NCI-H2107 (cell line): ENCODE data around the gene TCP11X2.
A peak's percentile ranks its signal among the peaks of the same experiment; 100 is the strongest.
"Not testable (repeated sequence)": the region's sequence is repeated elsewhere in the genome, so short reads cannot be mapped to it uniquely, and the experiment has no call there.

Source experiments
- DNase-seq: peaks from one replicate; lab custom pipeline; 2025; lab: John Stamatoyannopoulos, UW

Gene TCP11X2

DNA sequence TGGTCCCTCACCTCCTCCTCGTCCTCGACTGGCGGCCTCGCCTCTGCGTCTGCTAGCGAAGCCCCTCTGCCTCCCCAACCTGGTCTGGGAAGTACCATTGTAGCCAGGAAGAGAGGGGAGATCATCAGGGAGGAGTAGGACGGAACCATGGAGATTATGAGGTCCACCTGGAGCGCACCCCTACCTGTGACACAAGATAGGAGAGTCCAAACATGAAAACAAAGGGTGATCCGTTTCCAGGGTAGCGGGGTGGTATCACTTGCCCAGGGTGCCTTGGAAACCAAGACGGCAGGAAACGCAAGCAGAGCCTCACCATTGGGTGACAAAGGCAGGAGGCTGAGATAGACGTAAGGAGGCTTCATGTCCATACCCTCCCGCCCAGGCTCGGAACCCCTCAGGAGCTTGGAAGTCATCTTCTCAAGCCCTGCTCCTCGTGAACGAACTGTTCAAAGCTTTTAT is at the start of gene TCP11X2:
TCP11X2 (minus strand) TSS at position 51 of the 459 bp plus-strand sequence.
- not testable (repeated sequence) for DNase-seq

DNA sequence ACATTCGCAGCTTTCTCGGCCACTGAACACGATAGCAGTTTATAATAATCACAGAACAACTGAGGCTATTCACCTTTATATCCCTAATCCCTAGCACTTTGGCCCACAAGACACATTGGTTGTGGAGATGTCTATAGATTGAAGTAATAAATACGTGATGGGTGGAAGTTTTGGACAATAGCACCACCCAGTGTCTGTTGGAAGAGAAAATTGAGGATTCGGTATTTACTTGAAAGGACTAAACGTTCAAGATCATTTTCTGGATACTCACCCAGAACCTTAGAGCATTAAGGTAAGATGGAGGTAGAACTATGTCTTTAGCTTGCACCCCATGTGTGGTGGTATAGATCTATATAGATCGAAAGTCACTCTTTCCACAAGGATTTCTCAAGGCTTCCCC is 45.7 kb upstream of the TCP11X2 start:
- no peak for DNase-seq

DNA sequence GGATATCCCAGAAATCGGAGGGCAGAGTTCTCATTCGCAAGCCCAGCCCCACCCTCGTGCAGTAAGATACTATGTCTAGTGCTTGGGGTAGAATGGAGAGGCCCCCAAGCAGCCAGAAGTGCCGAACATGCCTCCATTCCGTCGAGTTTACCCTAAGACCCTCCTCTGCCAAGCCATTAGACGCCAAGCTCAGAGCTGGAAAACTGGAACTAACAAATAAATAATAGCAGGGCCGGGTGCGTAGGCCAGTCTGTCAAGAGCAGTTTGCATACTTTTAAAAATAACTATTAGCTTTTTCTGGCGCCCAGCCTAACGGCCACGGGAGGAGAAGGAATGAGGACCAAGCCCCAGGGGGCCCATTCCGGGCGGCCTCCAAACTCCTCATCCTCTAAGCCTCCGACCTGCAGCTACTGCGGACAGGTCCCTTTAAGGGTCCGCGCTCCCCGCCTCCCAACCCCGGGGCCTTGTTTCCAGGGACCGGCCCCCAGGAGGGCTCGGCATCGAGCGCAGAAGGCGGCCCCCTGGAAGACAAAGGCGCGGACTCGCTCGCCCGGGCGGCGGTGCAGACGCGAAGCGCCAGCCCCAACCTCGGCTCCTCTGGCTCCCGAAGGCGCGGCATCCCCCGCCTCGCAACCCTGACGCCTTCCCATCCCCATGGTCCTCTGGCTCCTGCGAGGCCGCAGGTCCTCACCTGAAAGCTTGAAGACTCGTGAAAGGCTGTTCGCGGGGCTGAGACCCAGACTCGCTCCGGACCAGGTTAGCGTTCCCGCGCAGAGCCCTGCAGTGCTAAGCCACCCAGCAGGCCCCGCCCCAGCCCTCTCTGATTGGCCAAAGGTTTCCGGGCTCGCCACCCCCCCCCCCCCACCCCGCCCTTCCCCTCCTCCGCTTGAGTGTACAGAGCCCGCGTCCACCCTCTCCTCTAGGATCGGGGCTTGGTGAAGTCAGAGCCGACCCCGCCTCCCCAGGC is 44.6 kb upstream of the TCP11X2 start, which contains the start of gene TMSB15A:
TMSB15A (minus strand) TSS at position 765 of the 967 bp plus-strand sequence.
- DNase-seq: peak; percentile 37

DNA sequence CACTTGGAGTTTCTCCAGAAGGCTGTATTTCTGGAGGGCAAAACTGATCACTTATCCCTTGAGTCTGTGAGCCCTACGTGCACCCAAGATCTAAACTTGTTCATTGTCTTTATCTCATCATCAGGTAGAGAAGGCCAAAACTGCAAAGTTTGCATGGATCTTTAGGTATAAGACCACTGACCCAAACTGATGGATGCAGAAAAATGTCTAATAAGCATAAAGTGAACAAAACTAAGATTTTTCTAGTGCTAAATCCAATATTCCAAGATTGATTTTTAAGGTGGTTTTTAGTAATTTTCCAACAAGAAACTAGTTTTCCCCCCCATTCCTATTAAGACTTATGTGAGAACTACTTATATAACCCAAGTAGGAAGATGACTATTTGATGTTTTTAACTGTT is 42.9 kb upstream of the TCP11X2 start:
- no peak for DNase-seq

DNA sequence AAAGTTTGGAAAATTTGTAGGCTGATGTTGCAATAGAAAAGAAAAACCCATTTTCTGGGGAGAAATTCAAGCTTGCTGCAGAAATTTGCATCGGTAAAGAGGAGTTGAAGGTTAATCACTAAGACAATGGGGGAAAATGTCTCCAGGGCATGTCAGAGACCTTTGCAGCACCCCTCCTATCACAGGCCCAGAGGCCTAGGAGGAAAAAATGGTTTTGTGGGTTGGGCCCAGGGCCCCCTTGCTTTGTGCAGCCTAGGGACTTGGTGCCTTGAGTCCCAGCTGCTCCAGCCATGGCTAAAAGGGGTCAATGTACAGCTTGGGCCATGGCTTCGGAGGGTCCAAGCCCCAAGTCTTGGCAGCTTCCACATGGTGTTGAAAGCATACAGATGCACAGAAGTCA is 27.1 kb upstream of the TCP11X2 start:
- no peak for DNase-seq

DNA sequence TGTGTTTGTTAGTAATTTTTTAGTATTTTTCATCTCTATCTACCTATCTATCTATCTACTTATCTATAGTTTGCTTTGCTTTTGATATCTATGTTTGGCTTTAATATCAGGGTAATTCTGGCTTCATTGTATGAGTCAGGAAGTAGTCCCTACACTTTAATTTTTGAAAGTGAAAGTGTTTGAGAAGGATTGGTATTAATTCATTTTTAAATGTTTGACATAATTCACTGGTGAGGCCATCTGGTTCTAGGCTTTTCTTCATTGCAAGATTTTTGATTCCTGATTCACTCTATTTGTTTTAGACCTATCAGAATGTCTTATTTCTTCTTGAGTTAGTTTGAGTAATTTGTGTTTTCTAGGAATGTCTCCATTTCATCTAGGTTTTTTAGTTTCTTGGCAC is 20.2 kb upstream of the TCP11X2 start:
- DNase-seq: no peak

DNA sequence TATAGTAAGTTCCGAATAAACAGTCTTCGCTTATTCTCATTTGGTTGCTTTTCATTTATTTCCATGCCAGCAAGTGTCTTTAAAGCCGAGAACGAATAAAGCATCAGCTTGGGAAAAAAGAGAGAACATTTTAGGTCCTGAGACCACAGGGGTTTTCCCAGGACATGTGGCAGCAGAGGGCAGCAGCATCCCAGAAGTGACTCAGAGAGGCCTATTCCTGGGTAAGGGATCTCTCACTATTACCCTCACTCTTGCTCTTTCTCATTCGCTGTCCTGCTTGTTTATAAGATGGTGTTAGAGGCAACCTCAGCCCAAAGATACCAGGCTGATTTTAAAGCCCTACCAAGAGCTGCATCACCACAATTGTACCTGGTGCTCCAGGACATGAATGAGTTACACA is 7.2 kb upstream of the TCP11X2 start:
- DNase-seq: not testable (repeated sequence)

DNA sequence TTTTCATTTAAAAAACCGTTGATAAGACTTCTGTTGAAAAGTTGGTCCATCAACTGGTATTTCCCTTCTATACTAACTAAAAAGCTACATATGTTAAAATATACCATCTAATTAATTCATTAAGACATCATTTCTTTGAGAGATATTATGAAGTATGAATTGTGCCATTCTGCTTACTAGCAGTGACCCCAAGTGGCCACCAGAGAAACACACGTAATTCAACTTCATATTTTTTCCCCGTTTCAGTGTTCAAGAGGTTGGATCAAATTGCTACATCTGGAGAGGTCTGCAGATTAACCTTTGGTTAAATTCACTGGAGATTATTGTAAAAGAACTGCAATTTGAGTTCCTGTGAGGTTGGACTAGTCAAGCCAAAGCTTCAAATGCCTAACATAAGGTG is 1.4 kb downstream of the TCP11X2 start:
- not testable (repeated sequence) for DNase-seq

DNA sequence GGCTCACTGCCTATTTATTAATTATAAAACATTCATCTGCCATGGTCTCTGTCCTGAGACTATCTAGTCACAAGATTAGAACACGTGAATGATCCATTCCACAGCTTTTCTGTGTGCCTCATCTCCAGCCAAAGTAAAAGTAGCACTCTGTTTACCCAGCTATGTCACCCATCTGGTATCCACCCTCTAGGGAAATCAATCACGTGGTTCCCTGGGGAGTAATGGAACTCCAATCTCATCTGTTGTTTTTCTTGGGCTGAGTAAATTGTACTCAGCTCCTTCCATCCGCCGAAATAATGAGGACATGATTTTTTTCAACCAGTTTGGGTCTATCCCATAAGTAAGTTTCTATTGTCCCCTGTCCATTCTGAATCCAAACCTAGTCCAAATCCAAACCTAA is 13.0 kb downstream of the TCP11X2 start:
- DNase-seq: not testable (repeated sequence)

DNA sequence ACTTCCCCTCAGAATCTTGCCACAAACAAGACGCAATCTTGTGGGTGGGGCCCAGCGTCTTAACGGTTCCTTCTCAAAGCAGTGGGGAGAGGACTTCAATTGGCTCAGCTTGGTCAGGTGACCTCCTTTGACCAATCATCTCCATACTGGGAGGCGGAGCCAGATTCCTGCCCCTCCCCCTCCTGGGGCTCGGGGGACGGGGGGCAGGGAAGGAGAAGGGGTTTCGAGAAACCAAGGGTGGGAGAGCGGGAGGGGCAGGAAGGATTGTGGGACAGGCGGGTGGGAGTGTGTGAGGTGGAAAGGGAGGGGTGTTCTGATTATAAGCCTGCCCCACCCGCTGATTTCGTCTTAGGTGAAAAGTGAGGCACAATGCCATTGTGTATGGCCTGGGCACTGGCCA is 31.7 kb downstream of the TCP11X2 start, which contains the start of gene NXF2B:
NXF2B (minus strand) TSS at position 101 of the 400 bp plus-strand sequence. CDS start 59,972 bp downstream, outside the sequence.
- DNase-seq: not testable (repeated sequence)

DNA sequence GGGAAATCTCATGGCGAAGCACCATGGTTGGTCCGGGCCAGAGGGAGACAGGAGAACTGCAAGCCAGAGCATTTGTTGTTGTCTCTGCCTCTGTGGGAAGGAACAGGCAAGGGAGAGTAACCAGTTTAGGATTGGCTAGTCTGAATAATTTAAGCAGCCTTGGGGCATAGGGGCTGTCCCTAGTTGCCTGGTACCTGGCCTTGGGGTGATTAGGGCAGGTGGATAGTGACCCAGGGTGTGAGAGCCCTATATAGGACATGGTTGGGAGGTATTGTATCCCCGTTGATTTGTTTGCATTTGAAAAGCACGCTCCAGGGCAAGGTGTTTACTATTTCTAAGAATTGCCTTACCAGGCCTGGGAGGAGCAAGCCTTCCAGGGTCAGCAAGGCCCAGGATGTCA is 57.1 kb downstream of the TCP11X2 start:
- not testable (repeated sequence) for DNase-seq
